GM23338 (cell line): Measurements from ENCODE around the gene FOXF1. TPM values are rescaled to one million over a fixed set of nuclear protein-coding genes. Genes with fewer than 3 reads are reported as not detected.

Experiments used
- ATAC-seq: fragments of 200-7000 bp; cut with Tn5 transposase; 3 replicates; pipeline ENCODE4 v1.9.1; 2020
- DNase-seq: peaks from one replicate; pipeline ENCODE4 v3.0.0-alpha.2; 2015; ENCODE audit warnings: low spot score
- H2AFZ ChIP-seq: fragments of 200-600 bp; sonication (generic); 2 replicates; pipeline ENCODE4 v1.8.0; 2016; ENCODE audit warnings: antibody characterized with exemption, mild to moderate bottlenecking, moderate library complexity
- H3F3A ChIP-seq: fragments of 200-600 bp; sonication (generic); replicated peaks from 2 replicates; pipeline ENCODE4 v1.8.0; 2017; ENCODE audit warnings: antibody characterized with exemption, mixed run types, low read depth
- H3K27ac ChIP-seq: fragments of 200-600 bp; sonication (generic); 2 replicates; pipeline ENCODE4 v1.6.1; 2016; ENCODE audit warnings: low read depth
- H3K27me3 ChIP-seq: fragments of 200-600 bp; sonication (generic); 2 replicates; pipeline ENCODE4 v1.8.0; 2016; ENCODE audit warnings: mild to moderate bottlenecking, mixed run types, moderate library complexity; ENCODE audit not compliant: insufficient read depth
- H3K36me3 ChIP-seq: fragments of 200-600 bp; sonication (generic); 2 replicates; pipeline ENCODE4 v1.8.0; 2016; ENCODE audit warnings: mild to moderate bottlenecking; ENCODE audit not compliant: insufficient read depth
- H3K4me1 ChIP-seq: fragments of 200-600 bp; sonication (generic); 2 replicates; pipeline ENCODE4 v1.8.0; 2016; ENCODE audit warnings: mild to moderate bottlenecking, moderate library complexity; ENCODE audit not compliant: insufficient read depth
- H3K4me2 ChIP-seq: fragments of 200-600 bp; sonication (generic); 2 replicates; pipeline ENCODE4 v1.7.1; 2017; ENCODE audit warnings: mixed run types
- H3K4me3 ChIP-seq: fragments of 200-600 bp; sonication (generic); 2 replicates; pipeline ENCODE4 v1.6.1; 2016; ENCODE audit warnings: mixed run types
- H3K79me2 ChIP-seq: fragments of 200-600 bp; sonication (generic); replicated peaks from 2 replicates; pipeline ENCODE4 v1.8.0; 2017; ENCODE audit warnings: mild to moderate bottlenecking; ENCODE audit not compliant: insufficient read depth
- H3K9me2 ChIP-seq: fragments of 200-600 bp; sonication (generic); 2 replicates; pipeline ENCODE4 v1.8.0; 2017; ENCODE audit not compliant: insufficient read depth
- H4K20me1 ChIP-seq: fragments of 200-600 bp; sonication (generic); replicated peaks from 2 replicates; pipeline ENCODE4 v1.8.0; 2017; ENCODE audit warnings: mild to moderate bottlenecking; ENCODE audit not compliant: insufficient read depth
- H3K27ac Mint-ChIP-seq: 2 replicates; pipeline ENCODE4 v1.8.0; 2020; ENCODE audit warnings: inconsistent platforms, mild to moderate bottlenecking, moderate library complexity, mixed read lengths
- H3K27me3 Mint-ChIP-seq: 3 replicates; pipeline ENCODE4 v1.8.0; 2022; ENCODE audit warnings: low read depth, mild to moderate bottlenecking, moderate library complexity, mixed read lengths, inconsistent platforms; ENCODE audit not compliant: insufficient read depth, poor library complexity
- H3K36me3 Mint-ChIP-seq: 3 replicates; pipeline ENCODE4 v1.8.0; 2021; ENCODE audit warnings: low read depth, mild to moderate bottlenecking, inconsistent platforms, moderate library complexity, mixed read lengths
- H3K4me1 Mint-ChIP-seq: 3 replicates; pipeline ENCODE4 v1.8.0; 2020; ENCODE audit warnings: mild to moderate bottlenecking, inconsistent platforms, mixed read lengths
- H3K4me3 Mint-ChIP-seq: 3 replicates; pipeline ENCODE4 v1.8.0; 2021; ENCODE audit warnings: moderate library complexity, mild to moderate bottlenecking, inconsistent platforms, mixed read lengths
- H3K9me3 Mint-ChIP-seq: 3 replicates; pipeline ENCODE4 v1.8.0; 2020; ENCODE audit warnings: moderate library complexity, mild to moderate bottlenecking, inconsistent platforms, mixed read lengths
- CREB1 ChIP-seq: fragments of 250-450 bp; sonication (Bioruptor Pico); IDR thresholded peaks from 2 replicates; pipeline ENCODE4 v1.5.0; 2020; ENCODE audit warnings: low read depth, mild to moderate bottlenecking, moderate library complexity
- EZH2 ChIP-seq: fragments of 200-600 bp; sonication (generic); IDR thresholded peaks from one replicate; pipeline ENCODE4 v1.8.0; 2017; ENCODE audit warnings: antibody characterized with exemption, mild to moderate bottlenecking, low read depth; ENCODE audit not compliant: unreplicated experiment
- EZH2phosphoT487 ChIP-seq: fragments of 200-600 bp; sonication (generic); IDR thresholded peaks from one replicate; pipeline ENCODE4 v1.8.1; 2018; ENCODE audit warnings: antibody characterized with exemption; ENCODE audit not compliant: unreplicated experiment
- JUNB ChIP-seq: IDR thresholded peaks from one replicate; pipeline ENCODE4 v1.6.1; 2016; ENCODE audit warnings: antibody characterized with exemption; ENCODE audit not compliant: unreplicated experiment
- NANOG ChIP-seq: IDR thresholded peaks from 2 replicates; pipeline ENCODE4 v1.6.1; 2016; ENCODE audit warnings: antibody characterized with exemption, borderline replicate concordance
- POLR2AphosphoS5 ChIP-seq: IDR thresholded peaks from 2 replicates; pipeline ENCODE4 v1.6.1; 2016; ENCODE audit warnings: antibody characterized with exemption, low read depth
- STAT1 ChIP-seq: IDR thresholded peaks from one replicate; pipeline ENCODE4 v1.6.1; 2016; ENCODE audit warnings: antibody characterized with exemption; ENCODE audit not compliant: unreplicated experiment
- ZNF114 ChIP-seq: fragments of 250-450 bp; sonication (Bioruptor Pico); IDR thresholded peaks from 2 replicates; pipeline ENCODE4 v1.5.0; 2020; ENCODE audit warnings: mild to moderate bottlenecking, moderate library complexity
- ZNF331 ChIP-seq: fragments of 250-450 bp; sonication (Bioruptor Pico); IDR thresholded peaks from 2 replicates; pipeline ENCODE4 v1.5.0; 2020; ENCODE audit warnings: low read depth, mild to moderate bottlenecking, moderate library complexity
- polyA plus RNA-seq: library from polyadenylated mRNA; unstranded; fragments of >200 nt; fragmentation: Nextera tagmentation; extraction: Ambion mirVana; gene quantifications from 2 replicates; pipeline ENCODE4 v1.2.1, GENCODE V29; 2016
- total RNA-seq: library from RNA; depleted of rRNA; stranded (reverse); fragments of >200 nt; shearing (Covaris generic); gene quantifications from 2 replicates; pipeline ENCODE4 v1.2.3, GENCODE V29; 2014
- TF ChIP-seq, protein P1 (sequence below): fragments of 250-450 bp; sonication (Bioruptor Pico); IDR thresholded peaks from 2 replicates; pipeline ENCODE4 v1.5.0; 2020; ENCODE audit warnings: mild to moderate bottlenecking, moderate library complexity
- TF ChIP-seq, protein P2 (sequence below), 2 experiments: fragments of 200-600 bp in 1 of 2; sonication (generic) in 1 of 2; conservative IDR thresholded peaks; 2 replicates each; pipeline versions ENCODE4 v1.5.1 to v1.6.1; 2016 to 2017; ENCODE audit warnings: antibody characterized with exemption in 2 of 2, low read depth in 2 of 2, mild to moderate bottlenecking in 2 of 2, moderate library complexity in 1 of 2
- TF ChIP-seq, protein P3 (sequence below): IDR thresholded peaks from one replicate; pipeline ENCODE4 v1.6.1; 2018; ENCODE audit warnings: antibody characterized with exemption; ENCODE audit not compliant: unreplicated experiment

The FOXF1 gene
- total and polyA plus RNA-seq, 2 experiments from 2014 or later, result 0.10 to 0.15 TPM

DNA sequence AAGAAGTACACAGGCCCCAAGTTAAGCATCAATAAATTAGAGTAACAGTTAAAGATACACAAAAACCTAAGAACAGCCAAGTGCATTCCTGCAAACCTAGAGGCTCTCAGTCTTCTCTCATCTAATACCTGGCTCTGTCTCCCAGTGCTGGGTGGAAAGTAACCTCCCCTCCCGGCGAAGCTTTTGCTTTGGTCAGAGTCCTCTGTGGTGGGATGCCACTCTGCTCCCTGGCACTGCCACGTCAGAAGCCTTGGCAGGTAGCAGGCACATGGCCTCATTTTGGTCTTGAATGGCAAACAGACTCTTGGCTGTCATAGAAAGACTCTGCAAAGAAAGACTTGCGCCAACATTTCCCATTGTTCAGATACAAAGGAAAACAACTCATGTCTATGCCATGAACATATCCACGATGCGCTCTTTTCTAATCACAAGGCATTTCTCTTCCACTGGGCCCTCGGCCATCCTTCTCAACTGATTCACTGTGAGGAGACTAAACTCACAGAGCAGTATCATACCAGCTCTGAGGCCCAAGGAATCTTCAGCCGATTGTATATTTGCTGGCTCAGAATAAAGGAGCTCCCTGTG lies 23.5 kb downstream of the FOXF1 start (continued):
- TF ChIP-seq, protein P1, sequence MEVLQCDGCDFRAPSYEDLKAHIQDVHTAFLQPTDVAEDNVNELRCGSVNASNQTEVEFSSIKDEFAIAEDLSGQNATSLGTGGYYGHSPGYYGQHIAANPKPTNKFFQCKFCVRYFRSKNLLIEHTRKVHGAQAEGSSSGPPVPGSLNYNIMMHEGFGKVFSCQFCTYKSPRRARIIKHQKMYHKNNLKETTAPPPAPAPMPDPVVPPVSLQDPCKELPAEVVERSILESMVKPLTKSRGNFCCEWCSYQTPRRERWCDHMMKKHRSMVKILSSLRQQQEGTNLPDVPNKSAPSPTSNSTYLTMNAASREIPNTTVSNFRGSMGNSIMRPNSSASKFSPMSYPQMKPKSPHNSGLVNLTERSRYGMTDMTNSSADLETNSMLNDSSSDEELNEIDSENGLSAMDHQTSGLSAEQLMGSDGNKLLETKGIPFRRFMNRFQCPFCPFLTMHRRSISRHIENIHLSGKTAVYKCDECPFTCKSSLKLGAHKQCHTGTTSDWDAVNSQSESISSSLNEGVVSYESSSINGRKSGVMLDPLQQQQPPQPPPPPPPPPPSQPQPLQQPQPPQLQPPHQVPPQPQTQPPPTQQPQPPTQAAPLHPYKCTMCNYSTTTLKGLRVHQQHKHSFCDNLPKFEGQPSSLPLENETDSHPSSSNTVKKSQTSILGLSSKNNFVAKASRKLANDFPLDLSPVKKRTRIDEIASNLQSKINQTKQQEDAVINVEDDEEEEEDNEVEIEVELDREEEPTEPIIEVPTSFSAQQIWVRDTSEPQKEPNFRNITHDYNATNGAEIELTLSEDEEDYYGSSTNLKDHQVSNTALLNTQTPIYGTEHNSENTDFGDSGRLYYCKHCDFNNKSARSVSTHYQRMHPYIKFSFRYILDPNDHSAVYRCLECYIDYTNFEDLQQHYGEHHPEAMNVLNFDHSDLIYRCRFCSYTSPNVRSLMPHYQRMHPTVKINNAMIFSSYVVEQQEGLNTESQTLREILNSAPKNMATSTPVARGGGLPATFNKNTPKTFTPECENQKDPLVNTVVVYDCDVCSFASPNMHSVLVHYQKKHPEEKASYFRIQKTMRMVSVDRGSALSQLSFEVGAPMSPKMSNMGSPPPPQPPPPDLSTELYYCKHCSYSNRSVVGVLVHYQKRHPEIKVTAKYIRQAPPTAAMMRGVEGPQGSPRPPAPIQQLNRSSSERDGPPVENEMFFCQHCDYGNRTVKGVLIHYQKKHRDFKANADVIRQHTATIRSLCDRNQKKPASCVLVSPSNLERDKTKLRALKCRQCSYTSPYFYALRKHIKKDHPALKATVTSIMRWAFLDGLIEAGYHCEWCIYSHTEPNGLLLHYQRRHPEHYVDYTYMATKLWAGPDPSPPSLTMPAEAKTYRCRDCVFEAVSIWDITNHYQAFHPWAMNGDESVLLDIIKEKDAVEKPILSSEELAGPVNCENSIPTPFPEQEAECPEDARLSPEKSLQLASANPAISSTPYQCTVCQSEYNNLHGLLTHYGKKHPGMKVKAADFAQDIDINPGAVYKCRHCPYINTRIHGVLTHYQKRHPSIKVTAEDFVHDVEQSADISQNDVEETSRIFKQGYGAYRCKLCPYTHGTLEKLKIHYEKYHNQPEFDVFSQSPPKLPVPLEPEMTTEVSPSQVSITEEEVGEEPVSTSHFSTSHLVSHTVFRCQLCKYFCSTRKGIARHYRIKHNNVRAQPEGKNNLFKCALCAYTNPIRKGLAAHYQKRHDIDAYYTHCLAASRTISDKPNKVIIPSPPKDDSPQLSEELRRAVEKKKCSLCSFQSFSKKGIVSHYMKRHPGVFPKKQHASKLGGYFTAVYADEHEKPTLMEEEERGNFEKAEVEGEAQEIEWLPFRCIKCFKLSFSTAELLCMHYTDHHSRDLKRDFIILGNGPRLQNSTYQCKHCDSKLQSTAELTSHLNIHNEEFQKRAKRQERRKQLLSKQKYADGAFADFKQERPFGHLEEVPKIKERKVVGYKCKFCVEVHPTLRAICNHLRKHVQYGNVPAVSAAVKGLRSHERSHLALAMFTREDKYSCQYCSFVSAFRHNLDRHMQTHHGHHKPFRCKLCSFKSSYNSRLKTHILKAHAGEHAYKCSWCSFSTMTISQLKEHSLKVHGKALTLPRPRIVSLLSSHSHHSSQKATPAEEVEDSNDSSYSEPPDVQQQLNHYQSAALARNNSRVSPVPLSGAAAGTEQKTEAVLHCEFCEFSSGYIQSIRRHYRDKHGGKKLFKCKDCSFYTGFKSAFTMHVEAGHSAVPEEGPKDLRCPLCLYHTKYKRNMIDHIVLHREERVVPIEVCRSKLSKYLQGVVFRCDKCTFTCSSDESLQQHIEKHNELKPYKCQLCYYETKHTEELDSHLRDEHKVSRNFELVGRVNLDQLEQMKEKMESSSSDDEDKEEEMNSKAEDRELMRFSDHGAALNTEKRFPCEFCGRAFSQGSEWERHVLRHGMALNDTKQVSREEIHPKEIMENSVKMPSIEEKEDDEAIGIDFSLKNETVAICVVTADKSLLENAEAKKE, result no peak
- TF ChIP-seq EZH2phosphoT487, result no peak
- TF ChIP-seq JUNB, result no peak
- TF ChIP-seq ZNF114, result no peak

DNA sequence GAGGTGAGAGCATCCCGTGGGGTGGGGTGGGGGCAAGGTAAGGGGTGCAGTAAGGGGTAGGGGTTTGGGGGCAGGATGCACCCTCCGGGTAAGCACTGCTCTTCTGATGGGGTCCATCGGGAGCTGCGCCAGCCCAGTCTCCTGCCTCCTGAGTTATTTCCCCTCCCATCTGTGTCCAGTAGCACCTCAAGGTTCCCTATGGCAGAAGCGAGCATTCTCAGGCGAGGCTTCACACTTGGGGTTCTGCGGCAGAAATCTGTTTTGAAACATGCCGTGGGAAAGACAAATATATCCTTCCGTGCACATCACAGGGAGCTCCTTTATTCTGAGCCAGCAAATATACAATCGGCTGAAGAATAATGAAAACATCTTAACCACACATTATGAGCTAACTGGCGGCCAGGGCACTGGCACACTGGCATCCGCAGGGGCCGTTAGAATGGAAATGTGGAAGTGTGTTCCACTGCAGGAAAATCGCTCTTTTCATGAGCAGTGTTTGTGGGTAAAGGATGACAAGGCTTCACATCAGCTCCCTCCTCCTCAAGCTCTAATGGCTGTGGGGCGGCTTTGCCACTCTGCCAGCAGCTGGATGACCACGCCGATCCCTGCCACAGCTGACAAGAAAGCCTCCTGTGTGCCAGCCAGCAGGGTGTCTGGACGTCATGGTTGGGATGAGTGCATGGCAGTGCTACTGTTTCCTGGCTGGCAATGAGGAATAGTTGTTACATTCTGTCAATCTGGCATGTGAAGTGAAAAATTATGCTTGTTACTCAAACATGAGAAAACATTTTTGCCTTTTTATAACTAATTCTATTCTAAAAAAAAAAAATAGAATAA lies 24.7 kb downstream of the FOXF1 start:
- Mint-ChIP-seq H3K4me3 (no peak overlapping the region), H3K27me3 (peaks cover 2% of the 10 kb centered on the region), H3K4me1 (no peaks in the 10 kb centered on the region), H3K9me3 (no peaks in the 10 kb centered on the region), H3K36me3 (peaks cover 4% of the 10 kb centered on the region; the same call in 2 of the 3 replicates), H3K27ac (no peak overlapping the region)
- no peaks in the 10 kb centered on the region for H4K20me1 ChIP-seq
- no peaks in the 10 kb centered on the region for H3K36me3 ChIP-seq
- no peak for TF ChIP-seq EZH2
- TF ChIP-seq STAT1, result no peak
- TF ChIP-seq NANOG, result no peak
- TF ChIP-seq EZH2phosphoT487, result no peak
- TF ChIP-seq CREB1 (CRISPR knock-in tag), result no peak
- TF ChIP-seq, protein P2, sequence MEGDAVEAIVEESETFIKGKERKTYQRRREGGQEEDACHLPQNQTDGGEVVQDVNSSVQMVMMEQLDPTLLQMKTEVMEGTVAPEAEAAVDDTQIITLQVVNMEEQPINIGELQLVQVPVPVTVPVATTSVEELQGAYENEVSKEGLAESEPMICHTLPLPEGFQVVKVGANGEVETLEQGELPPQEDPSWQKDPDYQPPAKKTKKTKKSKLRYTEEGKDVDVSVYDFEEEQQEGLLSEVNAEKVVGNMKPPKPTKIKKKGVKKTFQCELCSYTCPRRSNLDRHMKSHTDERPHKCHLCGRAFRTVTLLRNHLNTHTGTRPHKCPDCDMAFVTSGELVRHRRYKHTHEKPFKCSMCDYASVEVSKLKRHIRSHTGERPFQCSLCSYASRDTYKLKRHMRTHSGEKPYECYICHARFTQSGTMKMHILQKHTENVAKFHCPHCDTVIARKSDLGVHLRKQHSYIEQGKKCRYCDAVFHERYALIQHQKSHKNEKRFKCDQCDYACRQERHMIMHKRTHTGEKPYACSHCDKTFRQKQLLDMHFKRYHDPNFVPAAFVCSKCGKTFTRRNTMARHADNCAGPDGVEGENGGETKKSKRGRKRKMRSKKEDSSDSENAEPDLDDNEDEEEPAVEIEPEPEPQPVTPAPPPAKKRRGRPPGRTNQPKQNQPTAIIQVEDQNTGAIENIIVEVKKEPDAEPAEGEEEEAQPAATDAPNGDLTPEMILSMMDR (conservative IDR thresholded peaks at IDR 0.05; ENCODE audit: low read depth in 2 of 2), result no peak
- no peak for TF ChIP-seq ZNF331
- TF ChIP-seq POLR2AphosphoS5, result no peak
- TF ChIP-seq ZNF114, result no peak
- TF ChIP-seq JUNB, result no peak
- TF ChIP-seq, protein P3, sequence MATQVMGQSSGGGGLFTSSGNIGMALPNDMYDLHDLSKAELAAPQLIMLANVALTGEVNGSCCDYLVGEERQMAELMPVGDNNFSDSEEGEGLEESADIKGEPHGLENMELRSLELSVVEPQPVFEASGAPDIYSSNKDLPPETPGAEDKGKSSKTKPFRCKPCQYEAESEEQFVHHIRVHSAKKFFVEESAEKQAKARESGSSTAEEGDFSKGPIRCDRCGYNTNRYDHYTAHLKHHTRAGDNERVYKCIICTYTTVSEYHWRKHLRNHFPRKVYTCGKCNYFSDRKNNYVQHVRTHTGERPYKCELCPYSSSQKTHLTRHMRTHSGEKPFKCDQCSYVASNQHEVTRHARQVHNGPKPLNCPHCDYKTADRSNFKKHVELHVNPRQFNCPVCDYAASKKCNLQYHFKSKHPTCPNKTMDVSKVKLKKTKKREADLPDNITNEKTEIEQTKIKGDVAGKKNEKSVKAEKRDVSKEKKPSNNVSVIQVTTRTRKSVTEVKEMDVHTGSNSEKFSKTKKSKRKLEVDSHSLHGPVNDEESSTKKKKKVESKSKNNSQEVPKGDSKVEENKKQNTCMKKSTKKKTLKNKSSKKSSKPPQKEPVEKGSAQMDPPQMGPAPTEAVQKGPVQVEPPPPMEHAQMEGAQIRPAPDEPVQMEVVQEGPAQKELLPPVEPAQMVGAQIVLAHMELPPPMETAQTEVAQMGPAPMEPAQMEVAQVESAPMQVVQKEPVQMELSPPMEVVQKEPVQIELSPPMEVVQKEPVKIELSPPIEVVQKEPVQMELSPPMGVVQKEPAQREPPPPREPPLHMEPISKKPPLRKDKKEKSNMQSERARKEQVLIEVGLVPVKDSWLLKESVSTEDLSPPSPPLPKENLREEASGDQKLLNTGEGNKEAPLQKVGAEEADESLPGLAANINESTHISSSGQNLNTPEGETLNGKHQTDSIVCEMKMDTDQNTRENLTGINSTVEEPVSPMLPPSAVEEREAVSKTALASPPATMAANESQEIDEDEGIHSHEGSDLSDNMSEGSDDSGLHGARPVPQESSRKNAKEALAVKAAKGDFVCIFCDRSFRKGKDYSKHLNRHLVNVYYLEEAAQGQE, result no peak
- H3K27me3 ChIP-seq, result no peaks in the 10 kb centered on the region
- H3K4me3 ChIP-seq, result no peak overlapping the region
- H3K9me2 ChIP-seq, result no peaks in the 10 kb centered on the region
- no peak for ATAC-seq
- H2AFZ ChIP-seq, result no peak overlapping the region
- H3K4me2 ChIP-seq, result no peak overlapping the region
- H3K4me1 ChIP-seq, result 0 out of 2 replicates have a peak, but pooled peaks cover 3% of the 10 kb centered on the region
- H3K27ac ChIP-seq, result no peak overlapping the region
- no peaks in the 10 kb centered on the region for H3F3A ChIP-seq
- DNase-seq, result no peak
- no peaks in the 10 kb centered on the region for H3K79me2 ChIP-seq
